DND-41 (cell line): ENCODE results near the gene COPG2.

Experiments used
- ATAC-seq: fragments of 200-7000 bp; cut with Tn5 transposase; 3 replicates; pipeline ENCODE4 v1.9.1; 2021; ENCODE audit warnings: low read depth; ENCODE audit not compliant: insufficient read depth
- DNase-seq: peaks from one replicate; pipeline ENCODE4 v3.0.0-alpha.2; 2020
- H2AFZ ChIP-seq: 2 replicates; pipeline ENCODE4 v1.6.0; 2012; ENCODE audit warnings: low read depth, low read length
- H3K27ac ChIP-seq: 2 replicates; pipeline ENCODE4 v1.5.1; 2012; ENCODE audit warnings: low read length, inconsistent platforms
- H3K27me3 ChIP-seq: fragments of 200-600 bp; sonication (generic); 2 replicates; pipeline ENCODE4 v1.6.0; 2012; ENCODE audit warnings: low read length, mild to moderate bottlenecking, inconsistent platforms; ENCODE audit not compliant: insufficient read depth, poor library complexity
- H3K36me3 ChIP-seq: 2 replicates; pipeline ENCODE4 v1.5.1; 2012; ENCODE audit warnings: low read length, inconsistent platforms; ENCODE audit not compliant: insufficient read depth
- H3K4me1 ChIP-seq: 2 replicates; pipeline ENCODE4 v1.5.1; 2012; ENCODE audit warnings: mild to moderate bottlenecking, low read length; ENCODE audit not compliant: insufficient read depth
- H3K4me2 ChIP-seq: 2 replicates; pipeline ENCODE4 v1.6.0; 2012; ENCODE audit warnings: mild to moderate bottlenecking, moderate library complexity, low read length, inconsistent platforms; ENCODE audit not compliant: insufficient read depth
- H3K4me3 ChIP-seq, 2 experiments: fragments of 200-600 bp in 1 of 2; shearing (Covaris generic) in 1 of 2; 2 replicates each; pipeline ENCODE4 v1.5.1; 2012 to 2016; ENCODE audit warnings: inconsistent platforms in 2 of 2, low read length in 2 of 2, mild to moderate bottlenecking in 2 of 2, low read depth in 1 of 2, moderate library complexity in 1 of 2
- H3K79me2 ChIP-seq: 2 replicates; pipeline ENCODE4 v1.6.0; 2012; ENCODE audit warnings: low read length, inconsistent platforms; ENCODE audit not compliant: insufficient read depth
- H3K9ac ChIP-seq: 2 replicates; pipeline ENCODE4 v1.6.0; 2012; ENCODE audit warnings: low read depth, mild to moderate bottlenecking, inconsistent platforms, low read length, moderate library complexity
- H3K9me3 ChIP-seq: 2 replicates; pipeline ENCODE4 v1.5.1; 2012; ENCODE audit warnings: low read length, moderate library complexity, mild to moderate bottlenecking, inconsistent platforms; ENCODE audit not compliant: insufficient read depth, severe bottlenecking
- H4K20me1 ChIP-seq: 2 replicates; pipeline ENCODE4 v1.6.0; 2012; ENCODE audit warnings: low read length; ENCODE audit not compliant: insufficient read depth
- EZH2 ChIP-seq: IDR thresholded peaks from 3 replicates; pipeline ENCODE4 v1.6.1; 2012; ENCODE audit warnings: borderline replicate concordance, low read depth, mild to moderate bottlenecking, moderate library complexity, low read length, inconsistent platforms; ENCODE audit not compliant: severe bottlenecking
- TF ChIP-seq, protein P1 (sequence below): IDR thresholded peaks from 2 replicates; pipeline ENCODE4 v1.5.1; 2012; ENCODE audit warnings: borderline replicate concordance, low read length, moderate library complexity, mild to moderate bottlenecking; ENCODE audit not compliant: poor library complexity, severe bottlenecking; ENCODE audit errors: extremely low read depth

The COPG2 gene, protein sequence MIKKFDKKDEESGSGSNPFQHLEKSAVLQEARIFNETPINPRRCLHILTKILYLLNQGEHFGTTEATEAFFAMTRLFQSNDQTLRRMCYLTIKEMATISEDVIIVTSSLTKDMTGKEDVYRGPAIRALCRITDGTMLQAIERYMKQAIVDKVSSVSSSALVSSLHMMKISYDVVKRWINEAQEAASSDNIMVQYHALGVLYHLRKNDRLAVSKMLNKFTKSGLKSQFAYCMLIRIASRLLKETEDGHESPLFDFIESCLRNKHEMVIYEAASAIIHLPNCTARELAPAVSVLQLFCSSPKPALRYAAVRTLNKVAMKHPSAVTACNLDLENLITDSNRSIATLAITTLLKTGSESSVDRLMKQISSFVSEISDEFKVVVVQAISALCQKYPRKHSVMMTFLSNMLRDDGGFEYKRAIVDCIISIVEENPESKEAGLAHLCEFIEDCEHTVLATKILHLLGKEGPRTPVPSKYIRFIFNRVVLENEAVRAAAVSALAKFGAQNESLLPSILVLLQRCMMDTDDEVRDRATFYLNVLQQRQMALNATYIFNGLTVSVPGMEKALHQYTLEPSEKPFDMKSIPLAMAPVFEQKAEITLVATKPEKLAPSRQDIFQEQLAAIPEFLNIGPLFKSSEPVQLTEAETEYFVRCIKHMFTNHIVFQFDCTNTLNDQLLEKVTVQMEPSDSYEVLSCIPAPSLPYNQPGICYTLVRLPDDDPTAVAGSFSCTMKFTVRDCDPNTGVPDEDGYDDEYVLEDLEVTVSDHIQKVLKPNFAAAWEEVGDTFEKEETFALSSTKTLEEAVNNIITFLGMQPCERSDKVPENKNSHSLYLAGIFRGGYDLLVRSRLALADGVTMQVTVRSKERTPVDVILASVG

DNA sequence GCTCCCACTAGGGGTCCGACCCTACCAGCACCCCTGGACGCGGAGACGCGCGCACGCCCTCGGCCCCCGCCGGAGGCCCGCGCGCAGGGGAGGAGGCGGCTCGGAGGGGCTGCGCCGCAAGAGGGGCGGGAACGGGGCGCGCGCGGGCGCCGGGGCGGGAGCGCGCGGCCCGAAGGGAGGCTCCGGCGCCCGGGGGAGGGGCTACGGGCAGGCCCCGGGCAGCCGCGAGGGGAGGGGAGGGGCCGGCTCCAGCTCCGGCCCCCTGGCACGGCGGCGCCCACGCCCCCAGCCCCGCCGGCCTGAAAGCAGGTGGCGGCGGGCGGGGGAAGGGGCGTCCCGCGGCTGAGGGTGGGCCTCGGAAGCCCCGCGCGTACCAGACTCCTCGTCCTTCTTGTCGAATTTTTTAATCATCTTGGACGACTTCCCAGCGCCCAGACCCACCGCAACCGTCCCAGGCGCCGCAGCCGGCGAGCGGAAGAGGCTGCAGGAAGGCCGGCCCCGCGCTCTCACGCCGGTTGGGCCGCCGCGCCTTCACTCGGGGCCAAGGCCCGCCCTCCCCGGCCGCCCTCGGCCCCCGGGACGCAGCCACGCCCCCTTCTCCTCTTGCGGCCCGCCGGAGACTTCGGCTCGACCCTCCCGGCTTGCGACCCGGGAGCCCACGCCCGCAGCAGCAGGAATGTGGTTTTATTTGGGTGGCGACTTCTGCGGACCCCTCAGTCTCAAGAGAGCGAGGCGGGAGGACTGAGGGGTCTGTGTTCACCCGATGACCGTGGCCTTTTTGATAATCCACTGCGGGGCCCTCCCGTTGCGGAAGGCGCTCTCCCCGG lies at the start of gene COPG2:
COPG2 (minus strand) TSS at position 491 of the 827 bp plus-strand sequence; CDS start at position 411, 80 bp downstream.
- Histone ChIP-seq H3K9ac (peak within 1 kb of the TSS; percentile 68), H3K36me3 (no peaks in the 10 kb centered on the region; the same call in 1 of the 2 replicates), H3K4me1 (peaks cover 20% of the 10 kb centered on the region), H3K27me3 (peaks cover 2% of the 10 kb centered on the region), H3K27ac (peak within 1 kb of the TSS; percentile 74), H3K4me2 (peak within 1 kb of the TSS; percentile 73), H3K4me3 (peak within 1 kb of the TSS; percentile 70 to 78), H2AFZ (peak within 1 kb of the TSS; percentile 99), H4K20me1 (no peaks in the 10 kb centered on the region), H3K79me2 (no peaks in the 10 kb centered on the region), H3K9me3 (no peaks in the 10 kb centered on the region)
- TF ChIP-seq, protein P1, sequence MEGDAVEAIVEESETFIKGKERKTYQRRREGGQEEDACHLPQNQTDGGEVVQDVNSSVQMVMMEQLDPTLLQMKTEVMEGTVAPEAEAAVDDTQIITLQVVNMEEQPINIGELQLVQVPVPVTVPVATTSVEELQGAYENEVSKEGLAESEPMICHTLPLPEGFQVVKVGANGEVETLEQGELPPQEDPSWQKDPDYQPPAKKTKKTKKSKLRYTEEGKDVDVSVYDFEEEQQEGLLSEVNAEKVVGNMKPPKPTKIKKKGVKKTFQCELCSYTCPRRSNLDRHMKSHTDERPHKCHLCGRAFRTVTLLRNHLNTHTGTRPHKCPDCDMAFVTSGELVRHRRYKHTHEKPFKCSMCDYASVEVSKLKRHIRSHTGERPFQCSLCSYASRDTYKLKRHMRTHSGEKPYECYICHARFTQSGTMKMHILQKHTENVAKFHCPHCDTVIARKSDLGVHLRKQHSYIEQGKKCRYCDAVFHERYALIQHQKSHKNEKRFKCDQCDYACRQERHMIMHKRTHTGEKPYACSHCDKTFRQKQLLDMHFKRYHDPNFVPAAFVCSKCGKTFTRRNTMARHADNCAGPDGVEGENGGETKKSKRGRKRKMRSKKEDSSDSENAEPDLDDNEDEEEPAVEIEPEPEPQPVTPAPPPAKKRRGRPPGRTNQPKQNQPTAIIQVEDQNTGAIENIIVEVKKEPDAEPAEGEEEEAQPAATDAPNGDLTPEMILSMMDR: peak; percentile 4
- no peak for TF ChIP-seq EZH2
- peak; percentile 91 for ATAC-seq
- DNase-seq: peak; percentile 83

DNA sequence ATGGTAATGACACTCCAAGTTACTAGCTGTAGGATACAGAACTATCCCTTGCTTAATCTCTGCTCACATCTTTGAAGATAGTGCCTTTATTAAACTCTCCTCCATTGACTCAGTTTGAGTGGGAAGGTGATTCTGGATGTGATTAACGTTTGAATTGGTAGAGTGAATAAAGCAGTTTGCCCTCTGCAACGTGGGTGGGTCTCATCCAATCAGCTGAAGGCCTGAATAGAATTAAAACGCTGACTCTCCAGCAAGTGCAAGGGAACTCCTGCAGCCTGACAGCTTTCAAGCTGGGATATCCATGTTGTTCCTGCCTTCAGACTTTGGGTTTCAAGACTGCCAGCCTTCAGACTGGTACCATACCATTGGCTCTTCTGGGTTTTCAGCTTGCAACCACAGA lies 43.9 kb upstream of the COPG2 start:
- no peaks in the 10 kb centered on the region for H3K9me3 ChIP-seq

DNA sequence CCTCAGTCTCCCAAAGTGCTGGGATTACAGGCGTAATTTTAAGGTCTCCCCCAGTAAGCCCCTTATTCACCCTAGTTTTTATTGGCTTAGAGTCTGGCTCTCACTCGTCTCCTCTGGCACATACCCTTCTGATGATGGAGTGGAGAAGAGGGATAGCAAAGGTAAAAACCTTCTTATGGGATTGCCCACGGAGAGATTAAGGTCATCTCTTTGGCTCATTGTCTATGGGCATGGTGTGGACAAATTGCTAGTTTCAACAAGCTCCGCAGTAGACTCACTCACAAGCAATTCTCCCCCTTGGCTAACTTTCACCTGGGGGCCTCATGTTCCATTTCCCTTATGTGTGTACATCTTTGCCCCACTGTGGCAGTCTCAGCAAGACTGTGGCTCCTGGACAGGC lies 40.2 kb upstream of the COPG2 start:
- Histone ChIP-seq H3K27me3 (no peaks in the 10 kb centered on the region), H3K36me3 (no peaks in the 10 kb centered on the region), H2AFZ (no peak overlapping the region), H3K9ac (no peak overlapping the region), H3K79me2 (no peaks in the 10 kb centered on the region), H3K4me3 (no peak overlapping the region), H3K4me2 (no peak overlapping the region), H3K4me1 (no peaks in the 10 kb centered on the region), H4K20me1 (no peaks in the 10 kb centered on the region), H3K9me3 (no peaks in the 10 kb centered on the region), H3K27ac (no peak overlapping the region)
- no peak for ATAC-seq
- no peak for DNase-seq
- TF ChIP-seq, protein P1: no peak

More for the DNA sequence above, 43.9 kb upstream of the COPG2 start:
- H3K27me3 ChIP-seq: peaks cover 7% of the 10 kb centered on the region
- no peak overlapping the region for H3K9ac ChIP-seq
- H3K4me1 ChIP-seq: no peaks in the 10 kb centered on the region
- no peak overlapping the region for H3K4me3 ChIP-seq
- TF ChIP-seq, protein P1: no peak
- TF ChIP-seq EZH2: no peak
- H3K79me2 ChIP-seq: no peaks in the 10 kb centered on the region
- ATAC-seq (no peak), DNase-seq (no peak)
- no peak overlapping the region for H3K27ac ChIP-seq
- H3K4me2 ChIP-seq: no peak overlapping the region
- H4K20me1 ChIP-seq: no peaks in the 10 kb centered on the region
- H3K36me3 ChIP-seq: no peaks in the 10 kb centered on the region
- H2AFZ ChIP-seq: no peak overlapping the region
